Neuronal stem cell (in vitro differentiated cells): ENCODE measurements around the gene PAX7.

ENCODE experiments used
- DNase-seq: peaks from one replicate; pipeline ENCODE4 v3.0.0-alpha.2; 2013; ENCODE audit warnings: low spot score
- H2AFZ ChIP-seq: one replicate; pipeline ENCODE4 v1.6.1; 2013; ENCODE audit warnings: mild to moderate bottlenecking, low read length, inconsistent platforms
- H2AK5ac ChIP-seq: 2 replicates; pipeline ENCODE4 v1.6.1; 2013; ENCODE audit warnings: low read depth, mild to moderate bottlenecking, inconsistent platforms, low read length, moderate library complexity, mixed read lengths
- H2BK120ac ChIP-seq: 2 replicates; pipeline ENCODE4 v1.6.1; 2013; ENCODE audit warnings: low read depth, mild to moderate bottlenecking, inconsistent platforms, low read length, moderate library complexity, mixed read lengths
- H2BK12ac ChIP-seq: one replicate; pipeline ENCODE4 v1.6.1; 2013; ENCODE audit warnings: low read length, inconsistent platforms
- H2BK15ac ChIP-seq: 2 replicates; pipeline ENCODE4 v1.6.1; 2013; ENCODE audit warnings: mild to moderate bottlenecking, low read length, inconsistent platforms, mixed read lengths
- H2BK5ac ChIP-seq: one replicate; pipeline ENCODE4 v1.6.1; 2013; ENCODE audit warnings: inconsistent platforms, mild to moderate bottlenecking, low read length, moderate library complexity
- H3K14ac ChIP-seq: one replicate; pipeline ENCODE4 v1.6.1; 2013; ENCODE audit warnings: low read length, inconsistent platforms
- H3K18ac ChIP-seq: 2 replicates; pipeline ENCODE4 v1.6.1; 2013; ENCODE audit warnings: low read length, inconsistent platforms
- H3K23ac ChIP-seq: 2 replicates; pipeline ENCODE4 v1.6.1; 2013; ENCODE audit warnings: low read depth, mild to moderate bottlenecking, mixed read lengths, low read length, inconsistent platforms; ENCODE audit not compliant: poor library complexity
- H3K27ac ChIP-seq: replicated peaks from 3 replicates; pipeline ENCODE4 v1.5.1; 2013; ENCODE audit warnings: low read length, inconsistent platforms
- H3K27me3 ChIP-seq, 3 experiments: 2 replicates each; pipeline ENCODE4 v1.6.1; 2013; ENCODE audit warnings: low read length in 3 of 3, mild to moderate bottlenecking in 2 of 3, inconsistent platforms in 1 of 3, low read depth in 1 of 3, mixed read lengths in 1 of 3, moderate library complexity in 1 of 3; ENCODE audit not compliant: control insufficient read depth in 3 of 3, insufficient read depth in 3 of 3
- H3K36me3 ChIP-seq, 2 donors: replicated peaks in 1 of 2; 2 replicates each; pipeline ENCODE4 v1.6.1; 2013; ENCODE audit warnings: low read length in 2 of 2; ENCODE audit not compliant: control insufficient read depth in 2 of 2, insufficient read depth in 2 of 2
- H3K4ac ChIP-seq: 2 replicates; pipeline ENCODE4 v1.6.1; 2013; ENCODE audit warnings: inconsistent platforms, mild to moderate bottlenecking, low read length, moderate library complexity
- H3K4me1 ChIP-seq, 2 donors: 1 replicate in 1 of 2; 2 replicates in 1 of 2; pipeline ENCODE4 v1.6.1; 2013; ENCODE audit warnings: low read length in 2 of 2, low read depth in 1 of 2; ENCODE audit not compliant: control insufficient read depth in 2 of 2, insufficient read depth in 1 of 2
- H3K4me2 ChIP-seq: one replicate; pipeline ENCODE4 v1.6.1; 2013; ENCODE audit warnings: mild to moderate bottlenecking, low read length, inconsistent platforms; ENCODE audit not compliant: insufficient read depth, poor library complexity, severe bottlenecking
- H3K4me3 ChIP-seq, 2 donors: 2 replicates each; pipeline ENCODE4 v1.5.1; 2013; ENCODE audit warnings: low read length in 2 of 2, mild to moderate bottlenecking in 2 of 2, inconsistent platforms in 1 of 2, moderate library complexity in 1 of 2
- H3K79me1 ChIP-seq: one replicate; pipeline ENCODE4 v1.6.1; 2013; ENCODE audit warnings: low read depth, mild to moderate bottlenecking, inconsistent platforms, low read length, moderate library complexity
- H3K9ac ChIP-seq: one replicate; pipeline ENCODE4 v1.6.1; 2013; ENCODE audit warnings: mild to moderate bottlenecking, low read depth, low read length, inconsistent platforms; ENCODE audit not compliant: poor library complexity
- H3K9me3 ChIP-seq, 2 donors: replicated peaks in 1 of 2; 2 replicates each; pipeline versions ENCODE3 to v1.6.1; 2013; ENCODE audit warnings: low read length in 2 of 2, mild to moderate bottlenecking in 2 of 2, inconsistent platforms in 1 of 2, low read depth in 1 of 2, mixed read lengths in 1 of 2, moderate library complexity in 1 of 2; ENCODE audit not compliant: control insufficient read depth in 2 of 2, insufficient read depth in 1 of 2
- H4K8ac ChIP-seq: one replicate; pipeline ENCODE4 v1.6.1; 2013; ENCODE audit warnings: low read depth, mild to moderate bottlenecking, inconsistent platforms, low read length, moderate library complexity
- H4K91ac ChIP-seq: one replicate; pipeline ENCODE4 v1.6.1; 2013; ENCODE audit warnings: low read length, low read depth, mild to moderate bottlenecking, inconsistent platforms; ENCODE audit not compliant: poor library complexity
- WGBS, 2 donors: extraction: QIAGEN DNeasy Blood & Tissue Kit; methylation state at CpG; one replicate each; pipeline ENCODE4 v1.1.7; 2013; ENCODE audit warnings: missing lambda C conversion rate in 2 of 2, mixed read lengths in 1 of 2; ENCODE audit not compliant: insufficient read length in 2 of 2, insufficient replicate concordance in 1 of 2; ENCODE audit errors: extremely low coverage in 2 of 2; 5-methylcytosine and 5-hydroxymethylcytosine counted together

Gene PAX7

DNA sequence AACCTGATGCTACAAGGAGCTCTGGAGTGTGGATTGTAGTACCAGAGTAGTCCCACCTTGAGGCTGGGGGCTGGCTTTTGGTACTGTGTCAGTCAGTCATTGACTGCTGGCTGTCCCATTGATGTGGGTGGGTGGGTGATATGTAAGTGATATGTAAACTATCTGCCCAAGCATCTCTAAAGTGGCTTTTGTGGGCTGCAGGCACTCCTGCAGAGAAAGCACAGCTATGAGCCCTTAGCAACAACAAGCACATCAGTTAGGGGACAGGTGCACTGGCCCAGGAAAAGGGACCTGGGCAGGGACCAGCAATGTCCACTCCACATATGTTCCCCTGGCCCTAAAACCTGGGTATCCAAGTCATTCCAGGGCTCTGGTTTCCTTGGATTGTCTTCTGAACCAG lies 118.9 kb downstream of the PAX7 start:
- Histone ChIP-seq H3K9me3 (no peaks in the 10 kb centered on the region), H3K36me3 (no peaks in the 10 kb centered on the region)

DNA sequence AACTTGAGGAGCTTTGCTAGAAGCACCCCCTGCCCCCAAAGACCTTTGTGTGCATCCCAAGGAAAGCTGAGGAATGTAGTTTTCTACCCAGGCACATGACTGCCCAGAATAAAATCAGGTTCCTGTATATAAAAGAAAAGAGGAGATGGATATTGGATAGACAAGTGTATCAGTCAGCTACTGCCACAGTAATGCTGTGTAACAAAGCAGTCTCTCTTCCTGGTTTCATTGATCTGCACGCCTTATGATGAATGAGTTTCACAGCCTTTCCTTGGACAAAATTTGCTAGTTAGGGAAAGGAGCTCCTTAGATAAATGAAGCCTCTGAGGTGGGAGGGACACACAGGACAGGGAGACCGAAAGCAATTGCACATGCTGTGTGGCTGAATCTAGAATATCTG lies 120.0 kb downstream of the PAX7 start:
- Histone ChIP-seq H3K14ac (peak overlapping the region; percentile 1), H3K4me1 (no peaks in the 10 kb centered on the region), H3K23ac (no peak overlapping the region), H2BK5ac (no peak overlapping the region), H2BK120ac (no peak overlapping the region), H2BK15ac (no peak overlapping the region), H2AK5ac (no peak overlapping the region), H3K79me1 (no peaks in the 10 kb centered on the region), H2AFZ (no peak overlapping the region), H4K8ac (no peak overlapping the region), H3K36me3 (no peaks in the 10 kb centered on the region), H3K4ac (no peak overlapping the region), H3K4me2 (no peak overlapping the region), H3K9ac (no peak overlapping the region), H4K91ac (no peak overlapping the region), H3K27me3 (no peaks in the 10 kb centered on the region), H3K18ac (no peak overlapping the region), H3K27ac (no peak overlapping the region), H3K4me3 (no peak overlapping the region), H3K9me3 (no peaks in the 10 kb centered on the region), H2BK12ac (no peak overlapping the region)
- DNase-seq: no peak
- WGBS, 2 donors: no CpG with 5 or more reads among the region's 2 CpGs

More for the DNA sequence above, 118.9 kb downstream of the PAX7 start:
- H3K27me3 ChIP-seq: no peaks in the 10 kb centered on the region
- H3K79me1 ChIP-seq: no peaks in the 10 kb centered on the region
- H4K8ac ChIP-seq: no peak overlapping the region
- H2BK12ac ChIP-seq: no peak overlapping the region
- no peak overlapping the region for H3K14ac ChIP-seq
- H2BK5ac ChIP-seq: no peak overlapping the region
- no peaks in the 10 kb centered on the region for H3K4me1 ChIP-seq
- DNase-seq: no peak
- no peak overlapping the region for H3K9ac ChIP-seq
- H3K4me2 ChIP-seq: no peak overlapping the region
- no peak overlapping the region for H3K18ac ChIP-seq
- no peak overlapping the region for H2AFZ ChIP-seq
- no peak overlapping the region for H3K4me3 ChIP-seq
- no peak overlapping the region for H3K23ac ChIP-seq
- H2BK120ac ChIP-seq: no peak overlapping the region
- H4K91ac ChIP-seq: no peak overlapping the region
- no peak overlapping the region for H2BK15ac ChIP-seq
- H2AK5ac ChIP-seq: no peak overlapping the region
- H3K4ac ChIP-seq: no peak overlapping the region
- no peak overlapping the region for H3K27ac ChIP-seq

DNA sequence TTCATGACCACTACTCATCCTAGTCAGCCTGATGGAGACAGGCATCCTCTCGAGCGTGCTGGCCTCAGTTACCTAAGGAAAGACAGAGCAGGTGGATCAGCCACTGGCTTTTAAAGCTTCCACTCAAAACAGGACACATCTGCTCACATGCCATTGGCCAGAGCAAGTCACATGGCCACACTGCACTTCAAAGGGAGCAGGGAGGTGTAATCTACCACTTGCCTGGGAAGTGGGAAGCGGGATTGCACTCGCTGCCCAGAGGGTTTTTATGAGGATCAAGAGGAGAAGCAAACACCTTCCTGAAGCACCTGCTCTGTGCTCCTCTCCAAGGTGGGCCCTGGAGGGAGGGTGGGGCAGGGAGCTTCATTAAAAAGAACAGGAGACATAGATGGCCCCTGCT lies 120.8 kb downstream of the PAX7 start:
- no peak for DNase-seq
- no peak overlapping the region for H3K4ac ChIP-seq
- no peak overlapping the region for H2AFZ ChIP-seq
- no peak overlapping the region for H2BK120ac ChIP-seq
- H2BK5ac ChIP-seq: no peak overlapping the region
- no peaks in the 10 kb centered on the region for H3K4me1 ChIP-seq
- H2BK15ac ChIP-seq: no peak overlapping the region
- H3K79me1 ChIP-seq: no peaks in the 10 kb centered on the region
- H3K4me3 ChIP-seq: no peak overlapping the region
- no peak overlapping the region for H4K91ac ChIP-seq
- no peak overlapping the region for H4K8ac ChIP-seq
- H3K18ac ChIP-seq: no peak overlapping the region
- H2BK12ac ChIP-seq: no peak overlapping the region
- H3K36me3 ChIP-seq: no peaks in the 10 kb centered on the region
- no peak overlapping the region for H3K9ac ChIP-seq
- no CpG with 5 or more reads among the region's 4 CpGs for WGBS, 2 donors
- H3K23ac ChIP-seq: no peak overlapping the region
- H3K27ac ChIP-seq: no peak overlapping the region
- no peak overlapping the region for H3K4me2 ChIP-seq
- H2AK5ac ChIP-seq: no peak overlapping the region
- H3K9me3 ChIP-seq: no peaks in the 10 kb centered on the region
- no peak overlapping the region for H3K14ac ChIP-seq
- no peaks in the 10 kb centered on the region for H3K27me3 ChIP-seq

DNA sequence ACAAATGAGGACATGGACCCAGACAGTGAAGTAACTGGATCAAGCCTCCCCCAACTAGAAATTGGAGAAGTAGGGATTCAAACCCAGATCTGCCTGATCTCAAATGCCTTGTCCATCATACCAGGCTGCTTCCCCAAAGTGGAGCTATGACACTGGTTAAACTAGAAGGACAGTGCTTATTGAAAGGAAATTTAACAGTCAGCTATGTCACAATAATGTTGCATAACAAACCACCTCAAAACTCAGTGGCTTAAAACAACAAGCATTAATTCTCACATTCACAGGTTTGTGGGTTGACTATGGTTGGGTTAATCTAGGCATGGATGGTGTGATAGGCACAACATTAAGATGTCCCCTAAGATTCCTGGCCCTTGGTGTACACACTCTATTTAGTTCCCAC lies 121.8 kb downstream of the PAX7 start:
- Histone ChIP-seq H3K23ac (no peak overlapping the region), H2BK15ac (no peak overlapping the region), H3K36me3 (no peaks in the 10 kb centered on the region), H3K4me1 (no peaks in the 10 kb centered on the region), H2BK12ac (no peak overlapping the region), H3K4ac (no peak overlapping the region), H3K4me3 (no peak overlapping the region), H4K91ac (no peak overlapping the region), H3K14ac (no peak overlapping the region), H2BK5ac (no peak overlapping the region), H3K27me3 (no peaks in the 10 kb centered on the region), H3K79me1 (no peaks in the 10 kb centered on the region), H3K18ac (no peak overlapping the region), H3K9me3 (no peaks in the 10 kb centered on the region), H4K8ac (no peak overlapping the region), H2AK5ac (no peak overlapping the region), H2AFZ (no peak overlapping the region), H3K9ac (no peak overlapping the region), H3K27ac (no peak overlapping the region), H2BK120ac (no peak overlapping the region), H3K4me2 (no peak overlapping the region)
- no peak for DNase-seq
